ENCODE measurements around the gene OR6K6.

Gene OR6K6

GRCh38 chr1:158754420-158754819, at the start of gene OR6K6:
OR6K6 (plus strand) TSS chr1:158754720; CDS start chr1:158754888, 168 bp downstream.
- TF ChIP-seq CTCF (IDR thresholded peaks at IDR 0.05) (no peak), ZFX (IDR thresholded peaks at IDR 0.05; ENCODE audit: borderline replicate concordance) (no peak)

GRCh38 chr1:158706096-158706495, 48.4 kb upstream of the OR6K6 start:
- no peak for TF ChIP-seq CTCF (IDR thresholded peaks at IDR 0.05)
- no peak for TF ChIP-seq ZFX (IDR thresholded peaks at IDR 0.05; ENCODE audit: borderline replicate concordance)
- H3K27ac ChIP-seq = no peak overlapping the region

More at GRCh38 chr1:158754420-158754819, at the start of gene OR6K6:
- no peak within 1 kb of the TSS for H3K27ac ChIP-seq

- TF ChIP-seq ZFX (IDR thresholded peaks at IDR 0.05; ENCODE audit: borderline replicate concordance) (no peak), CTCF (IDR thresholded peaks at IDR 0.05) (no peak)
- H3K27ac ChIP-seq = no peak overlapping the region
These were observed 43.4 kb upstream of the OR6K6 start for GRCh38 chr1:158711098-158711497.

GRCh38 chr1:158714754-158715153, 39.8 kb upstream of the OR6K6 start:
- no peak for TF ChIP-seq CTCF (IDR thresholded peaks at IDR 0.05)
- no peak for TF ChIP-seq ZFX (IDR thresholded peaks at IDR 0.05; ENCODE audit: borderline replicate concordance)
- no peak overlapping the region for H3K27ac ChIP-seq

- TF ChIP-seq CTCF (IDR thresholded peaks at IDR 0.05) (no peak), ZFX (IDR thresholded peaks at IDR 0.05; ENCODE audit: borderline replicate concordance) (no peak)
- no peak overlapping the region for H3K27ac ChIP-seq
These were observed 38.2 kb upstream of the OR6K6 start for GRCh38 chr1:158716335-158716734.

GRCh38 chr1:158717344-158717743, 37.2 kb upstream of the OR6K6 start:
- no peak overlapping the region for H3K27ac ChIP-seq

GRCh38 chr1:158719664-158720063, 34.9 kb upstream of the OR6K6 start:
- TF ChIP-seq ZFX (IDR thresholded peaks at IDR 0.05; ENCODE audit: borderline replicate concordance) (no peak), CTCF (IDR thresholded peaks at IDR 0.05) (no peak)
- H3K27ac ChIP-seq = no peak overlapping the region

More at GRCh38 chr1:158717344-158717743, 37.2 kb upstream of the OR6K6 start:
- TF ChIP-seq CTCF (IDR thresholded peaks at IDR 0.05) = no peak
- no peak for TF ChIP-seq ZFX (IDR thresholded peaks at IDR 0.05; ENCODE audit: borderline replicate concordance)
